OCI-LY1 (cell line): ENCODE measurements around the gene TNNT2.

Experiments
- H2AFZ ChIP-seq: fragments of 200-600 bp; sonication (generic), shearing (Covaris generic); 2 replicates; pipeline ENCODE4 v1.6.0; 2014; ENCODE audit warnings: antibody characterized with exemption, mild to moderate bottlenecking, low read length
- H3F3A ChIP-seq: fragments of 200-600 bp; sonication (generic), shearing (Covaris generic); 2 replicates; pipeline ENCODE4 v1.6.0; 2014; ENCODE audit warnings: mild to moderate bottlenecking, antibody characterized with exemption, low read length, moderate library complexity; ENCODE audit not compliant: insufficient read depth
- H3K27ac ChIP-seq: fragments of 200-600 bp; sonication (generic); 2 replicates; pipeline ENCODE4 v1.5.1; 2014; ENCODE audit warnings: low read length, mixed run types, mild to moderate bottlenecking, low read depth; ENCODE audit not compliant: poor library complexity, severe bottlenecking
- H3K27me3 ChIP-seq: fragments of 200-600 bp; sonication (generic); 2 replicates; pipeline ENCODE4 v1.6.0; 2014; ENCODE audit warnings: antibody characterized with exemption, mild to moderate bottlenecking, low read length, moderate library complexity; ENCODE audit not compliant: insufficient read depth
- H3K36me3 ChIP-seq: fragments of 200-600 bp; sonication (generic); 2 replicates; pipeline ENCODE4 v1.6.1; 2014; ENCODE audit warnings: mild to moderate bottlenecking, antibody characterized with exemption, low read length, moderate library complexity, mixed read lengths; ENCODE audit not compliant: insufficient read depth
- H3K4me1 ChIP-seq: fragments of 200-600 bp; sonication (generic); 2 replicates; pipeline ENCODE4 v1.5.1; 2014; ENCODE audit warnings: mild to moderate bottlenecking, low read length, moderate library complexity; ENCODE audit not compliant: insufficient read depth, severe bottlenecking
- H3K4me2 ChIP-seq: fragments of 200-600 bp; sonication (generic), shearing (Covaris generic); 2 replicates; pipeline ENCODE4 v1.6.1; 2014; ENCODE audit warnings: low read length
- H3K4me3 ChIP-seq: fragments of 200-600 bp; sonication (generic); 2 replicates; pipeline ENCODE4 v1.5.1; 2014; ENCODE audit warnings: low read length, low read depth, mild to moderate bottlenecking, mixed read lengths; ENCODE audit not compliant: poor library complexity, severe bottlenecking
- H3K79me2 ChIP-seq: fragments of 200-600 bp; shearing (Covaris generic); 2 replicates; pipeline ENCODE4 v1.6.1; 2016; ENCODE audit warnings: mixed run types, low read length, mixed read lengths; ENCODE audit not compliant: insufficient read depth
- H3K9ac ChIP-seq: fragments of 200-600 bp; sonication (generic), shearing (Covaris generic); 2 replicates; pipeline ENCODE4 v1.6.1; 2014; ENCODE audit warnings: mild to moderate bottlenecking, low read length, mixed read lengths
- H3K9me2 ChIP-seq: fragments of 200-600 bp; sonication (generic), shearing (Covaris generic); 2 replicates; pipeline ENCODE4 v1.6.1; 2014; ENCODE audit warnings: low read depth, mild to moderate bottlenecking, low read length, mixed read lengths
- H3K9me3 ChIP-seq: fragments of 200-600 bp; shearing (Covaris generic); 2 replicates; pipeline ENCODE4 v1.6.1; 2014; ENCODE audit warnings: low read length, mixed read lengths
- H4K20me1 ChIP-seq: fragments of 200-600 bp; sonication (generic), shearing (Covaris generic); 2 replicates; pipeline ENCODE4 v1.6.0; 2016; ENCODE audit warnings: mild to moderate bottlenecking, low read length; ENCODE audit not compliant: insufficient read depth
- EZH2 ChIP-seq: fragments of 200-600 bp; sonication (generic), shearing (Covaris generic); IDR thresholded peaks from 2 replicates; pipeline ENCODE4 v1.8.0; 2017; ENCODE audit warnings: borderline replicate concordance, mixed run types, mild to moderate bottlenecking, antibody characterized with exemption, low read length, moderate library complexity, mixed read lengths
- TF ChIP-seq, protein P1 (sequence below): fragments of 200-600 bp; sonication (generic), shearing (Covaris generic); IDR thresholded peaks from 2 replicates; pipeline ENCODE4 v1.5.1; 2017; ENCODE audit warnings: mild to moderate bottlenecking, antibody characterized with exemption, low read length, moderate library complexity, mixed read lengths

Gene TNNT2

DNA sequence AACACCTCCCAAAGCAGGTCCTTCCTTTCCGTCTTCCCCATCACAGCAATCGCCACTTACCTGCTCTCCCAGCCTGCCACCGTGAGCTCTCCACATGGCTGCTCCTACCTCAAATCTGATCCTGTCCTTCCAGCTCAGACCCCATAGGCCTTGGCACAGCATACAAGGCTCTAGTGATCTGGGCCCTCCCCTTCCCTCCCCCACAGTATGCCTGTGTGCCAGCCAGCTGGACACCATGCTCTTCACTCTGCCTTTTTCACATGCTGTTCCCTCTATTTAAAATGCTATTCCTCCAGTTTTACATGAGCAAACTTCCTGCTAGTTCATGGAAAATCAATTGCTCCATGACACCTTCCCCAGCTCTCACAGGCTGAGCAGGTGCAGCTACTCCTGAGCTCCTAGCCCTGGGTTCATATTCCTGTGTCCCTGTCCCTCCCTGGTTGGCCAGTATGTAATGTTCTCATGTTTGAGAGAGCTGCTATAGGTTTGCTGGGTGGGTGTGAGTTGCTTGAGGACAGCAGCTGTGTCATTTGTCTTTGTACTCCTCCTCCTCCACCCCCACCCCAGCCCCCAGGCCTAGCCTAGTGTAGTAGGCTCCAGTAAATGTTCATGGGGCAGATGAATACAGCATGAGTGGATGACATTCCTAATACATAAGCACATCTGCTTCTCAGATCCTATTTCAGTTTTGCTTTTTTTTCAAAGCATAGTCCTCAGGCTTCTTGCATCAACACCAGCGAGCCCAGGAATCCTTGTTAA is 6.3 kb upstream of the TNNT2 start:
- Histone ChIP-seq H3K9me3 (no peaks in the 10 kb centered on the region), H3K9me2 (no peaks in the 10 kb centered on the region), H4K20me1 (no peaks in the 10 kb centered on the region), H2AFZ (no peak overlapping the region), H3K4me1 (no peaks in the 10 kb centered on the region), H3K9ac (no peak overlapping the region), H3K79me2 (no peaks in the 10 kb centered on the region), H3K36me3 (no peaks in the 10 kb centered on the region), H3K27me3 (peaks cover 10% of the 10 kb centered on the region; the same call in 1 of the 2 replicates), H3K4me2 (no peak overlapping the region), H3K4me3 (no peak overlapping the region), H3K27ac (no peak overlapping the region), H3F3A (no peaks in the 10 kb centered on the region)
- TF ChIP-seq EZH2 = no peak
- TF ChIP-seq, protein P1, sequence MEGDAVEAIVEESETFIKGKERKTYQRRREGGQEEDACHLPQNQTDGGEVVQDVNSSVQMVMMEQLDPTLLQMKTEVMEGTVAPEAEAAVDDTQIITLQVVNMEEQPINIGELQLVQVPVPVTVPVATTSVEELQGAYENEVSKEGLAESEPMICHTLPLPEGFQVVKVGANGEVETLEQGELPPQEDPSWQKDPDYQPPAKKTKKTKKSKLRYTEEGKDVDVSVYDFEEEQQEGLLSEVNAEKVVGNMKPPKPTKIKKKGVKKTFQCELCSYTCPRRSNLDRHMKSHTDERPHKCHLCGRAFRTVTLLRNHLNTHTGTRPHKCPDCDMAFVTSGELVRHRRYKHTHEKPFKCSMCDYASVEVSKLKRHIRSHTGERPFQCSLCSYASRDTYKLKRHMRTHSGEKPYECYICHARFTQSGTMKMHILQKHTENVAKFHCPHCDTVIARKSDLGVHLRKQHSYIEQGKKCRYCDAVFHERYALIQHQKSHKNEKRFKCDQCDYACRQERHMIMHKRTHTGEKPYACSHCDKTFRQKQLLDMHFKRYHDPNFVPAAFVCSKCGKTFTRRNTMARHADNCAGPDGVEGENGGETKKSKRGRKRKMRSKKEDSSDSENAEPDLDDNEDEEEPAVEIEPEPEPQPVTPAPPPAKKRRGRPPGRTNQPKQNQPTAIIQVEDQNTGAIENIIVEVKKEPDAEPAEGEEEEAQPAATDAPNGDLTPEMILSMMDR = no peak

DNA sequence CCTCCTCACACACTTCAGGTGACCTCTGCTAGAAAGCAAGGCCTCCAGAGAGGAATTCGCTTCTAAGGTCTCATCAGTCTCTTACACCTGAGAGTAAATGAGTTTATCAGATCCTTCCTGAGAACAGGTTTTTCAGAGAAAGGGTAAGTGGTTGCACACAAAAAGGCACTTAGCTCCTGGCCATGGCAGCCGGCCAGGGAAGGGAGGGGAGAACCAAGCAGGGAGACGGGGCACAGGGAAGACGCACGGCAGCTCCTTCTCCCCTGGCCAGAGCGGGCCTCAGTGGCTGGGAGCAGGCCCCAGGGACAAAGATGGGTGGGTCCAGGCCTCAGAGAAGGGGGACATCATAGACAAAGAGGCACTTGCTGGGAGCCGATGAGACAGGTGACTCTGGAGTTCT is 3.6 kb upstream of the TNNT2 start:
- TF ChIP-seq, protein P1 = no peak
- TF ChIP-seq EZH2 = no peak
- Histone ChIP-seq H3K9me3 (no peaks in the 10 kb centered on the region), H3K27ac (no peak overlapping the region)

DNA sequence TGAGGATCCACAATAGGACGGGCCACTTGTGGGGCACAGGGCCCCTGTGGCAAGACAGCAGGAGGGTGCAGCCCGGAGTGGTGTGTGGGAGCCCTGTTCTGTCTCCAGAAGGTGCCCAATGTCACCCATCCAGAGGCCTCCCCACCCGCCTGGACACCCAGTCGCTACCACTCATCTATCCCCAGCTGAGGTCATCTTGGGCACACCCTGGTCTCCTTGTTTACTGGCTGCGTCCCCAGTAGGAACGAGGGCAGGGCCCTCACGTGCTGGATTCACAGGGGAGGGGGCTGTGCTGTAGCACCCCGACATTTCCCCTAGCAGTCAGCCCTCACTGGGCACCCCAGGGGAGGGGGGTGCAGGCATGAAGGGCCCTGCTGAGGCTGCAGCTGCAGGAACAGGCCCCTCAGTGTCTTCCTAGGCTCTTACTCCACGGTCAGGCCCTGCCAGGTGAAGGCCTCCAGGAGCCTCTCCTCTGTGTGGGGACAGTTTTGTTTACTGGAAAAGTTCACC is 2.3 kb upstream of the TNNT2 start:
- Histone ChIP-seq H3F3A (no peaks in the 10 kb centered on the region), H4K20me1 (no peaks in the 10 kb centered on the region), H3K4me3 (no peak overlapping the region), H3K27me3 (0 out of 2 replicates have a peak, but pooled peaks cover 4% of the 10 kb centered on the region), H3K9ac (no peak overlapping the region), H3K27ac (no peak overlapping the region), H3K79me2 (no peaks in the 10 kb centered on the region), H3K9me3 (no peaks in the 10 kb centered on the region), H2AFZ (no peak overlapping the region), H3K9me2 (no peaks in the 10 kb centered on the region), H3K4me1 (no peaks in the 10 kb centered on the region), H3K4me2 (no peak overlapping the region), H3K36me3 (no peaks in the 10 kb centered on the region)
- TF ChIP-seq, protein P1 = no peak
- TF ChIP-seq EZH2 = no peak

More for the DNA sequence above, 3.6 kb upstream of the TNNT2 start:
- H3K4me2 ChIP-seq = no peak overlapping the region
- H3K79me2 ChIP-seq = no peaks in the 10 kb centered on the region
- H3K36me3 ChIP-seq = no peaks in the 10 kb centered on the region
- peaks cover 7% of the 10 kb centered on the region; the same call in 1 of the 2 replicates for H3K27me3 ChIP-seq
- no peaks in the 10 kb centered on the region for H3K9me2 ChIP-seq
- no peaks in the 10 kb centered on the region for H4K20me1 ChIP-seq
- no peak overlapping the region for H3K9ac ChIP-seq
- H3K4me1 ChIP-seq = no peaks in the 10 kb centered on the region
- H2AFZ ChIP-seq = no peak overlapping the region
- no peaks in the 10 kb centered on the region for H3F3A ChIP-seq
- no peak overlapping the region for H3K4me3 ChIP-seq
